ENCODE measurements around the gene RAPGEF1. TPM values are rescaled to one million over a fixed set of nuclear protein-coding genes. Genes with fewer than 3 reads are reported as not detected.

Gene RAPGEF1
- total and polyA plus RNA-seq, 2 donors (not counting 1 experiment from before 2014, with no cell fraction given) = 33.3 to 42.8 TPM

DNA sequence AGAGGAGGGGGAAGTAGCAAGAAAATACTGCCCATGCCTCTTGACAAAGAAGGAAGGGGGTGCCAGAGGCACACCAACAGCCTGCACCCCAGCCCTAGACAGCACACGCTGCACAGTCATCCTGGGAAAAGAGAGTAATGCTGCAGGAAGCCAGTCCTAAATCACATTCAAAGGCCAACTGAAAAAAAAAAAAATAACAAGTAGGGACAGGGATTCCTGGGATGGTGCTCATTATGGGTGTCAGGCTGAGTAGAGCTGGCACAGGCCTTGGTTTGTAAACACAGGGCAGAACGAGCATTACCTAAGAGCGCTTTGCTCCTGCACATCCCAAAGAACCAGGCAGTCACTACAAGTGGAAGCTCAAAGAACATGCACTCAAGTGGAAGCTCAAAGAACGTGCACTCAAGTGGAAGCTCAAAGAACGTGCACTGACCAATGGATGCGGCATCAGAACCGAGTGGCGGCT, 7.8 kb downstream of the RAPGEF1 start:
- no peak overlapping the region for H3K4me3 ChIP-seq (replicated peaks in 1 of 4; ENCODE audit: control extremely low read depth in 1 of 4, insufficient read depth in 1 of 4, low read depth in 3 of 4, low read length in 4 of 4)
- no peaks in the 10 kb centered on the region for H4K20me1 ChIP-seq (ENCODE audit: control insufficient read depth, extremely low read depth, insufficient read depth, low read length)
- peaks cover 52% of the 10 kb centered on the region for H3K4me1 ChIP-seq (ENCODE audit: control insufficient read depth, extremely low read depth, insufficient read depth, low read length)

DNA sequence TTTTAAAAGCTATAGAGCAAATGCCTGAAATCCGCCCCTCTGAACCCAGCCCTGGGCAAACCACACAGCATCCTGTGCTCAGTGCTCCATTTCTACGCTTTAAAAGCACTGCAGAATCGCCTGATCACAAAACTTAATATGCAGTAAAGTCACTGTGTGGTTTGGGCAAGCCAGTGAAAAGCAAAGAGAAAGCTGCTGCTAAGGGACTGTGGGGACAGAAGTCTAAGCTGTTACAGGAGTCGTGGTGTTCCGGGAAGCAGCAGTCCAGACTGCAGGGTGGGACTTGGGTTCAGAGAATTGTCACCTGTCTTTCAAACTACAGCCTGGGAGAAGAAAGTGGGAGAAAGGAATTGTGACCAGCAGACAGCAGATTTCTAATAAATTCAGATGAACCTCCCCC, 8.2 kb downstream of the RAPGEF1 start:
- no peak for DNase-seq (ENCODE audit: low read depth in 2 of 2)
- Histone ChIP-seq H4K20me1 (ENCODE audit: control insufficient read depth, extremely low read depth, insufficient read depth, low read length) (no peaks in the 10 kb centered on the region), H3K27me3 (ENCODE audit: control insufficient read depth, insufficient read depth, low read length) (no peaks in the 10 kb centered on the region), H3K27ac (ENCODE audit: insufficient read depth, low read length) (peak overlapping the region; percentile 69), H3K9ac (ENCODE audit: insufficient read depth, low read length) (no peak overlapping the region), H3K4me2 (ENCODE audit: extremely low read depth, insufficient read depth, low read length) (peak overlapping the region; percentile 48), H3K4me1 (ENCODE audit: control insufficient read depth, extremely low read depth, insufficient read depth, low read length) (peaks cover 53% of the 10 kb centered on the region), H3K79me2 (ENCODE audit: control insufficient read depth, insufficient read depth, low read length) (peaks cover 54% of the 10 kb centered on the region), H2AFZ (ENCODE audit: low read length) (no peak overlapping the region), H3K9me3 (ENCODE audit: control insufficient read depth, insufficient read depth, low read depth, low read length) (no peaks in the 10 kb centered on the region), H3K4me3 (replicated peaks in 1 of 4; ENCODE audit: control extremely low read depth in 1 of 4, insufficient read depth in 1 of 4, low read depth in 3 of 4, low read length in 4 of 4) (no peak overlapping the region), H3K36me3 (ENCODE audit: control insufficient read depth, insufficient read depth, low read length) (no peaks in the 10 kb centered on the region)
- TF ChIP-seq EZH2 (IDR thresholded peaks at IDR 0.05; ENCODE audit: low read length, missing control alignments) = no peak
- TF ChIP-seq, protein P1, sequence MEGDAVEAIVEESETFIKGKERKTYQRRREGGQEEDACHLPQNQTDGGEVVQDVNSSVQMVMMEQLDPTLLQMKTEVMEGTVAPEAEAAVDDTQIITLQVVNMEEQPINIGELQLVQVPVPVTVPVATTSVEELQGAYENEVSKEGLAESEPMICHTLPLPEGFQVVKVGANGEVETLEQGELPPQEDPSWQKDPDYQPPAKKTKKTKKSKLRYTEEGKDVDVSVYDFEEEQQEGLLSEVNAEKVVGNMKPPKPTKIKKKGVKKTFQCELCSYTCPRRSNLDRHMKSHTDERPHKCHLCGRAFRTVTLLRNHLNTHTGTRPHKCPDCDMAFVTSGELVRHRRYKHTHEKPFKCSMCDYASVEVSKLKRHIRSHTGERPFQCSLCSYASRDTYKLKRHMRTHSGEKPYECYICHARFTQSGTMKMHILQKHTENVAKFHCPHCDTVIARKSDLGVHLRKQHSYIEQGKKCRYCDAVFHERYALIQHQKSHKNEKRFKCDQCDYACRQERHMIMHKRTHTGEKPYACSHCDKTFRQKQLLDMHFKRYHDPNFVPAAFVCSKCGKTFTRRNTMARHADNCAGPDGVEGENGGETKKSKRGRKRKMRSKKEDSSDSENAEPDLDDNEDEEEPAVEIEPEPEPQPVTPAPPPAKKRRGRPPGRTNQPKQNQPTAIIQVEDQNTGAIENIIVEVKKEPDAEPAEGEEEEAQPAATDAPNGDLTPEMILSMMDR (conservative IDR thresholded peaks at IDR 0.05 in 1 of 2, IDR thresholded peaks at IDR 0.05 in 1 of 2; ENCODE audit: low read depth in 1 of 2, low read length in 2 of 2) = no peak

More for the DNA sequence above, 7.8 kb downstream of the RAPGEF1 start:
- H3K27ac ChIP-seq (ENCODE audit: insufficient read depth, low read length) = peak overlapping the region; percentile 69
- no peaks in the 10 kb centered on the region for H3K27me3 ChIP-seq (ENCODE audit: control insufficient read depth, insufficient read depth, low read length)
- H2AFZ ChIP-seq (ENCODE audit: low read length) = no peak overlapping the region
- no peaks in the 10 kb centered on the region for H3K9me3 ChIP-seq (ENCODE audit: control insufficient read depth, insufficient read depth, low read depth, low read length)
- H3K4me2 ChIP-seq (ENCODE audit: extremely low read depth, insufficient read depth, low read length) = peak overlapping the region; percentile 61
- no peaks in the 10 kb centered on the region for H3K36me3 ChIP-seq (ENCODE audit: control insufficient read depth, insufficient read depth, low read length)
- DNase-seq (ENCODE audit: low read depth in 2 of 2) = peak; percentile 73 to 79
- H3K9ac ChIP-seq (ENCODE audit: insufficient read depth, low read length) = no peak overlapping the region
- TF ChIP-seq EZH2 (IDR thresholded peaks at IDR 0.05; ENCODE audit: low read length, missing control alignments) = no peak
- H3K79me2 ChIP-seq (ENCODE audit: control insufficient read depth, insufficient read depth, low read length) = peaks cover 55% of the 10 kb centered on the region

DNA sequence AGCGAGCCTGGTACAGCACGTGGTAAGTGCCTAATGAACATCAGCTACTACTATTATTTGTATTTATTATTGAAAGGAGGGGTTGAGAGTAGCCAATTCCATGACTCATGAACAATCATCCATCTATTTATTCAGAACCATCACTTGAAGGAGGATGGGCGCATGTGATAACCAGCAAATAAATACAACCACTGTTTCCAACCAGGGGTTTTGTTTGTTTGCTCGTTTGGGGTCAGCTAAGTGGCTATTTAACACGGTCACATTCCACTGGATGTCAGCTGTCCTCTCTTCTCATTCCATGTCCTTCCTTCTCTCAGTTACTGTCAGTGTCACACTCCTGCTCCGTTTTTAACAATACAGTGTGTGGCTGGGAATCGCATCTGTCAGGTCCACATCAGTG, 8.6 kb downstream of the RAPGEF1 start:
- DNase-seq (ENCODE audit: low read depth in 2 of 2) = peak in 1 of 2 donors; percentile 20
- Histone ChIP-seq H3K4me3 (replicated peaks in 1 of 4; ENCODE audit: control extremely low read depth in 1 of 4, insufficient read depth in 1 of 4, low read depth in 3 of 4, low read length in 4 of 4) (no peak overlapping the region), H3K27me3 (ENCODE audit: control insufficient read depth, insufficient read depth, low read length) (no peaks in the 10 kb centered on the region), H2AFZ (ENCODE audit: low read length) (no peak overlapping the region), H3K4me2 (ENCODE audit: extremely low read depth, insufficient read depth, low read length) (peak overlapping the region; percentile 48), H3K27ac (ENCODE audit: insufficient read depth, low read length) (peak overlapping the region; percentile 69), H3K36me3 (ENCODE audit: control insufficient read depth, insufficient read depth, low read length) (no peaks in the 10 kb centered on the region), H3K9ac (ENCODE audit: insufficient read depth, low read length) (no peak overlapping the region), H3K9me3 (ENCODE audit: control insufficient read depth, insufficient read depth, low read depth, low read length) (no peaks in the 10 kb centered on the region), H3K4me1 (ENCODE audit: control insufficient read depth, extremely low read depth, insufficient read depth, low read length) (peaks cover 53% of the 10 kb centered on the region), H3K79me2 (ENCODE audit: control insufficient read depth, insufficient read depth, low read length) (peaks cover 53% of the 10 kb centered on the region), H4K20me1 (ENCODE audit: control insufficient read depth, extremely low read depth, insufficient read depth, low read length) (no peaks in the 10 kb centered on the region)
- TF ChIP-seq, protein P1 (conservative IDR thresholded peaks at IDR 0.05 in 1 of 2, IDR thresholded peaks at IDR 0.05 in 1 of 2; ENCODE audit: low read depth in 1 of 2, low read length in 2 of 2) = no peak
- no peak for TF ChIP-seq EZH2 (IDR thresholded peaks at IDR 0.05; ENCODE audit: low read length, missing control alignments)

Measured in fibroblast of lung (primary cell).